ENCODE data around the gene CAMTA2. TPM values are rescaled to one million over a fixed set of nuclear protein-coding genes. Genes with fewer than 3 reads are reported as not detected.

CAMTA2 gene
- polyA plus RNA-seq, 1 donor from 2014 or later: 7.3 TPM

- H3K79me2 ChIP-seq (replicated peaks; ENCODE audit: insufficient read depth, low read length): peaks cover 2% of the 10 kb centered on the region
- no peak within 1 kb of the TSS for H3K27ac ChIP-seq (ENCODE audit: low read length)
- H4K20me1 ChIP-seq (ENCODE audit: insufficient read depth): no peaks in the 10 kb centered on the region
- no peak for TF ChIP-seq RAD21 (conservative IDR thresholded peaks at IDR 0.05)
- TF ChIP-seq EP300 (conservative IDR thresholded peaks at IDR 0.05; ENCODE audit: poor library complexity, severe bottlenecking): no peak
- no peak for TF ChIP-seq POLR2AphosphoS5 (IDR thresholded peaks at IDR 0.05)
- TF ChIP-seq REST (IDR thresholded peaks at IDR 0.05; ENCODE audit: borderline replicate concordance): no peak
- no peak for TF ChIP-seq TAF1 (IDR thresholded peaks at IDR 0.05; ENCODE audit: low read depth)
- TF ChIP-seq CTCF (IDR thresholded peaks at IDR 0.05; ENCODE audit: poor library complexity, severe bottlenecking): no peak
- TF ChIP-seq SMC3 (conservative IDR thresholded peaks at IDR 0.05; ENCODE audit: poor library complexity): no peak
- TF ChIP-seq MXI1 (conservative IDR thresholded peaks at IDR 0.05; ENCODE audit: poor library complexity, severe bottlenecking): no peak
- no peak for TF ChIP-seq EZH2 (IDR thresholded peaks at IDR 0.05; ENCODE audit: borderline replicate concordance, insufficient read depth, low read length, poor library complexity, severe bottlenecking)
- no peak within 1 kb of the TSS for H3K9ac ChIP-seq (ENCODE audit: low read length)
- H3K4me2 ChIP-seq (ENCODE audit: low read length): no peak within 1 kb of the TSS
- no peak within 1 kb of the TSS for H2AFZ ChIP-seq (ENCODE audit: low read depth, low read length)
- no peaks in the 10 kb centered on the region for H3K36me3 ChIP-seq (ENCODE audit: insufficient read depth, low read length)
- no peak within 1 kb of the TSS for H3K4me3 ChIP-seq (ENCODE audit: low read length)
- no peaks in the 10 kb centered on the region for H3K9me2 ChIP-seq (ENCODE audit: insufficient read depth, low read length)
- H3F3A ChIP-seq (ENCODE audit: insufficient read depth, low read length, poor library complexity, severe bottlenecking): no peaks in the 10 kb centered on the region
- H3K9me3 ChIP-seq (ENCODE audit: low read length): no peaks in the 10 kb centered on the region
- H3K27me3 ChIP-seq (ENCODE audit: insufficient read depth, low read depth, low read length): peaks cover 3% of the 10 kb centered on the region
Observed at GRCh38 chr17:4950746-4951204, 36.7 kb downstream of the CAMTA2 start, which contains the start of gene ENO3. ENO3 (plus strand) TSS chr17:4951119; CDS start chr17:4951830, 711 bp downstream.

GRCh38 chr17:4950075-4950745 is 37.3 kb downstream of the CAMTA2 start:
- H3K9me2 ChIP-seq (ENCODE audit: insufficient read depth, low read length): no peaks in the 10 kb centered on the region
- peaks cover 3% of the 10 kb centered on the region for H3K27me3 ChIP-seq (ENCODE audit: insufficient read depth, low read depth, low read length)
- H4K20me1 ChIP-seq (ENCODE audit: insufficient read depth): no peaks in the 10 kb centered on the region
- TF ChIP-seq REST (IDR thresholded peaks at IDR 0.05; ENCODE audit: borderline replicate concordance) (no peak), CTCF (IDR thresholded peaks at IDR 0.05; ENCODE audit: poor library complexity, severe bottlenecking) (no peak), EZH2 (IDR thresholded peaks at IDR 0.05; ENCODE audit: borderline replicate concordance, insufficient read depth, low read length, poor library complexity, severe bottlenecking) (no peak), TAF1 (IDR thresholded peaks at IDR 0.05; ENCODE audit: low read depth) (no peak), EP300 (conservative IDR thresholded peaks at IDR 0.05; ENCODE audit: poor library complexity, severe bottlenecking) (no peak), MXI1 (conservative IDR thresholded peaks at IDR 0.05; ENCODE audit: poor library complexity, severe bottlenecking) (no peak), POLR2AphosphoS5 (IDR thresholded peaks at IDR 0.05) (no peak)
- no peak overlapping the region for H3K4me3 ChIP-seq (ENCODE audit: low read length)
- H3K79me2 ChIP-seq (replicated peaks; ENCODE audit: insufficient read depth, low read length): peaks cover 4% of the 10 kb centered on the region
- no peaks in the 10 kb centered on the region for H3F3A ChIP-seq (ENCODE audit: insufficient read depth, low read length, poor library complexity, severe bottlenecking)
- no peak overlapping the region for H3K4me2 ChIP-seq (ENCODE audit: low read length)
- H3K9me3 ChIP-seq (ENCODE audit: low read length): no peaks in the 10 kb centered on the region
- no peak overlapping the region for H2AFZ ChIP-seq (ENCODE audit: low read depth, low read length)
- no peak overlapping the region for H3K27ac ChIP-seq (ENCODE audit: low read length)
- H3K36me3 ChIP-seq (ENCODE audit: insufficient read depth, low read length): no peaks in the 10 kb centered on the region
- no peak overlapping the region for H3K9ac ChIP-seq (ENCODE audit: low read length)
